ENCODE measurements around the gene PLOD1. TPM values are rescaled to one million over a fixed set of nuclear protein-coding genes. Genes with fewer than 3 reads are reported as not detected.

PLOD1 gene
- total and polyA plus RNA-seq, 2 of the 13 experiments (the other 11 are each of a cell fraction or from before 2014, with no cell fraction given): 70.1 to 318 TPM

DNA sequence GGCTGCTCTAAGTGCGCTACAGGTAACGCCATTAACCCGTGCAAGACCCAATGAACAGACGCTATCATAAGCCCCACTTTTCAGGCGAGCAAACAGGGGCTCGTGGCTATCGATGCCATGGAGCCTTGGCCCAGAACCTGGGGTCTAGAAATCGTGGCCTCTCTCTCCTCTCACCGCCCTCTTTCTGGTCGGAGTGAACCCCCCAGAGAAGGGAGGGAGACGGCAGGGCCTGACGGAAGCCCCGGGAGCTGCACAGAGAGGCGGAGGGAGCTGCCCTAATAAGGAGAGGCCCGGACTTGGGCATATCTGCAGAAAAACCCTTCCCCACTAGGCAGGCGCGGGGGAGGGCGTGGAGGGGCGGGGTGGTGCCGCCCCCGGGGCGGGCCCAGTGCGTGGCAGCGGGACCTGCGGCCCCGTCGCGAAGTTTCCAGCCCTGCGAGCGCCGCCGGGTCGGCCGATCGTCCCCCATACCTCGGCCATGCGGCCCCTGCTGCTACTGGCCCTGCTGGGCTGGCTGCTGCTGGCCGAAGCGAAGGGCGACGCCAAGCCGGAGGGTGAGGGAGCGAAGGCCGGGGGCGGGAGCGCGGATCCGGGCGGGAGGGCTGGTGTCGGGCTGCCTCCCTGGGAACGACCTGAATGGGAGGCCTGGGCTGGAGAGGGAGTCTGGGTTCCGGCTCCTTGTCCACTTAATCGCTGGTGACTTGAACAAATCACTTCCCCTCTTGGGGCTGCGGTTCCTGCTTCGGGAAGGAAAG, at the start of gene PLOD1 (continued):
- TF ChIP-seq, protein P1, sequence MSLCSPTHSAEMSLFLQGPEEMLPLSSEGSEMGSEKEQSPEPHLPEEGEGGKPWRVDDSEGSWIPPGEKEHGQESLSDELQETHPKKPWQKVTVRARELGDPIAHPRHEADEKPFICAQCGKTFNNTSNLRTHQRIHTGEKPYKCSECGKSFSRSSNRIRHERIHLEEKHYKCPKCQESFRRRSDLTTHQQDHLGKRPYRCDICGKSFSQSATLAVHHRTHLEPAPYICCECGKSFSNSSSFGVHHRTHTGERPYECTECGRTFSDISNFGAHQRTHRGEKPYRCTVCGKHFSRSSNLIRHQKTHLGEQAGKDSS (CRISPR knock-in tag; IDR thresholded peaks at IDR 0.05; ENCODE audit: borderline replicate concordance, low read depth): no peak
- no peak for TF ChIP-seq MED13 (CRISPR knock-in tag; IDR thresholded peaks at IDR 0.05)
- TF ChIP-seq HNF4A (CRISPR knock-in tag; IDR thresholded peaks at IDR 0.05): no peak
- TF ChIP-seq CEBPZ (IDR thresholded peaks at IDR 0.05; ENCODE audit: low read length): no peak
- TF ChIP-seq AHR (CRISPR knock-in tag; IDR thresholded peaks at IDR 0.05): peak; percentile 82; the same call in 1 of the 2 replicates
- TF ChIP-seq ZNF7 (CRISPR knock-in tag; IDR thresholded peaks at IDR 0.05): 0 out of 2 replicates have a peak, but pooled peaks have one; percentile 28
- no peak for TF ChIP-seq ZNF318 (CRISPR knock-in tag; IDR thresholded peaks at IDR 0.05)
- no peak for TF ChIP-seq PITX1 (CRISPR knock-in tag; IDR thresholded peaks at IDR 0.05)
- peak; percentile 62; the same call in 1 of the 2 replicates for TF ChIP-seq ATF2 (CRISPR knock-in tag; IDR thresholded peaks at IDR 0.05)
- TF ChIP-seq ZNF138 (CRISPR knock-in tag; IDR thresholded peaks at IDR 0.05; ENCODE audit: low read depth): peak; percentile 69; the same call in 1 of the 2 replicates
- TF ChIP-seq ARID3A (IDR thresholded peaks at IDR 0.05; ENCODE audit: low read depth, low read length): no peak
